Measurements from ENCODE around the gene SPRED2.

The SPRED2 gene

GRCh38 chr2:65404988-65405697, 27.3 kb downstream of the SPRED2 start:
- Histone ChIP-seq H3K4me3 (ENCODE audit: low read depth, low read length) (no peak overlapping the region), H3K9ac (ENCODE audit: low read depth, low read length) (no peak overlapping the region), H3K4me1 (ENCODE audit: control insufficient read depth, insufficient read depth, low read length) (peaks cover 24% of the 10 kb centered on the region), H3K27me3 (ENCODE audit: control insufficient read depth, insufficient read depth, low read length) (no peaks in the 10 kb centered on the region), H3K9me3 (ENCODE audit: control insufficient read depth, insufficient read depth, low read length) (no peaks in the 10 kb centered on the region), H3K36me3 (ENCODE audit: control insufficient read depth, insufficient read depth, low read length) (no peaks in the 10 kb centered on the region)

- Histone ChIP-seq H3K27me3 (ENCODE audit: control insufficient read depth, insufficient read depth, low read length) (no peaks in the 10 kb centered on the region), H3K9me3 (ENCODE audit: control insufficient read depth, insufficient read depth, low read length) (no peaks in the 10 kb centered on the region), H3K9ac (ENCODE audit: low read depth, low read length) (no peak overlapping the region), H3K36me3 (ENCODE audit: control insufficient read depth, insufficient read depth, low read length) (no peaks in the 10 kb centered on the region), H3K4me3 (ENCODE audit: low read depth, low read length) (no peak overlapping the region), H3K4me1 (ENCODE audit: control insufficient read depth, insufficient read depth, low read length) (peaks cover 24% of the 10 kb centered on the region)
These were observed 28.9 kb downstream of the SPRED2 start for GRCh38 chr2:65403529-65403915.

- Histone ChIP-seq H3K4me3 (ENCODE audit: low read depth, low read length) (no peak overlapping the region), H3K27me3 (ENCODE audit: control insufficient read depth, insufficient read depth, low read length) (no peaks in the 10 kb centered on the region), H3K9me3 (ENCODE audit: control insufficient read depth, insufficient read depth, low read length) (no peaks in the 10 kb centered on the region), H3K9ac (ENCODE audit: low read depth, low read length) (no peak overlapping the region), H3K36me3 (ENCODE audit: control insufficient read depth, insufficient read depth, low read length) (no peaks in the 10 kb centered on the region), H3K4me1 (ENCODE audit: control insufficient read depth, insufficient read depth, low read length) (peaks cover 24% of the 10 kb centered on the region)
These were observed 29.4 kb downstream of the SPRED2 start for GRCh38 chr2:65402780-65403528.

GRCh38 chr2:65402323-65402722, 30.1 kb downstream of the SPRED2 start:
- Histone ChIP-seq H3K27me3 (ENCODE audit: control insufficient read depth, insufficient read depth, low read length) (no peaks in the 10 kb centered on the region), H3K4me1 (ENCODE audit: control insufficient read depth, insufficient read depth, low read length) (peaks cover 24% of the 10 kb centered on the region), H3K4me3 (ENCODE audit: low read depth, low read length) (no peak overlapping the region), H3K36me3 (ENCODE audit: control insufficient read depth, insufficient read depth, low read length) (no peaks in the 10 kb centered on the region), H3K9me3 (ENCODE audit: control insufficient read depth, insufficient read depth, low read length) (no peaks in the 10 kb centered on the region), H3K9ac (ENCODE audit: low read depth, low read length) (no peak overlapping the region)

- Histone ChIP-seq H3K4me3 (ENCODE audit: low read depth, low read length) (no peak overlapping the region), H3K36me3 (ENCODE audit: control insufficient read depth, insufficient read depth, low read length) (no peaks in the 10 kb centered on the region), H3K27me3 (ENCODE audit: control insufficient read depth, insufficient read depth, low read length) (no peaks in the 10 kb centered on the region), H3K4me1 (ENCODE audit: control insufficient read depth, insufficient read depth, low read length) (peaks cover 16% of the 10 kb centered on the region), H3K9me3 (ENCODE audit: control insufficient read depth, insufficient read depth, low read length) (no peaks in the 10 kb centered on the region), H3K9ac (ENCODE audit: low read depth, low read length) (no peak overlapping the region)
These were observed 35.3 kb downstream of the SPRED2 start for GRCh38 chr2:65397122-65397521.

GRCh38 chr2:65396348-65397026, 35.9 kb downstream of the SPRED2 start:
- Histone ChIP-seq H3K9me3 (ENCODE audit: control insufficient read depth, insufficient read depth, low read length) (no peaks in the 10 kb centered on the region), H3K4me3 (ENCODE audit: low read depth, low read length) (no peak overlapping the region), H3K36me3 (ENCODE audit: control insufficient read depth, insufficient read depth, low read length) (no peaks in the 10 kb centered on the region), H3K9ac (ENCODE audit: low read depth, low read length) (no peak overlapping the region), H3K27me3 (ENCODE audit: control insufficient read depth, insufficient read depth, low read length) (no peaks in the 10 kb centered on the region), H3K4me1 (ENCODE audit: control insufficient read depth, insufficient read depth, low read length) (peaks cover 16% of the 10 kb centered on the region)

GRCh38 chr2:65395621-65396347, 36.6 kb downstream of the SPRED2 start:
- H3K9me3 ChIP-seq (ENCODE audit: control insufficient read depth, insufficient read depth, low read length) = no peaks in the 10 kb centered on the region
- H3K36me3 ChIP-seq (ENCODE audit: control insufficient read depth, insufficient read depth, low read length) = no peaks in the 10 kb centered on the region
- no peak overlapping the region for H3K9ac ChIP-seq (ENCODE audit: low read depth, low read length)
- H3K4me1 ChIP-seq (ENCODE audit: control insufficient read depth, insufficient read depth, low read length) = peaks cover 16% of the 10 kb centered on the region
- H3K27me3 ChIP-seq (ENCODE audit: control insufficient read depth, insufficient read depth, low read length) = no peaks in the 10 kb centered on the region
- H3K4me3 ChIP-seq (ENCODE audit: low read depth, low read length) = no peak overlapping the region

- H3K4me1 ChIP-seq (ENCODE audit: control insufficient read depth, insufficient read depth, low read length) = peaks cover 16% of the 10 kb centered on the region
- no peaks in the 10 kb centered on the region for H3K36me3 ChIP-seq (ENCODE audit: control insufficient read depth, insufficient read depth, low read length)
- H3K4me3 ChIP-seq (ENCODE audit: low read depth, low read length) = no peak overlapping the region
- no peak overlapping the region for H3K9ac ChIP-seq (ENCODE audit: low read depth, low read length)
- no peaks in the 10 kb centered on the region for H3K9me3 ChIP-seq (ENCODE audit: control insufficient read depth, insufficient read depth, low read length)
- no peaks in the 10 kb centered on the region for H3K27me3 ChIP-seq (ENCODE audit: control insufficient read depth, insufficient read depth, low read length)
These were observed 38.5 kb downstream of the SPRED2 start for GRCh38 chr2:65393743-65394422.

GRCh38 chr2:65393046-65393445, 39.4 kb downstream of the SPRED2 start:
- no peaks in the 10 kb centered on the region for H3K27me3 ChIP-seq (ENCODE audit: control insufficient read depth, insufficient read depth, low read length)
- H3K9me3 ChIP-seq (ENCODE audit: control insufficient read depth, insufficient read depth, low read length) = no peaks in the 10 kb centered on the region
- no peak overlapping the region for H3K4me3 ChIP-seq (ENCODE audit: low read depth, low read length)
- peaks cover 18% of the 10 kb centered on the region for H3K4me1 ChIP-seq (ENCODE audit: control insufficient read depth, insufficient read depth, low read length)
- H3K36me3 ChIP-seq (ENCODE audit: control insufficient read depth, insufficient read depth, low read length) = no peaks in the 10 kb centered on the region
- no peak overlapping the region for H3K9ac ChIP-seq (ENCODE audit: low read depth, low read length)

GRCh38 chr2:65392609-65393008, 39.8 kb downstream of the SPRED2 start:
- Histone ChIP-seq H3K4me1 (ENCODE audit: control insufficient read depth, insufficient read depth, low read length) (peaks cover 18% of the 10 kb centered on the region), H3K27me3 (ENCODE audit: control insufficient read depth, insufficient read depth, low read length) (no peaks in the 10 kb centered on the region), H3K9me3 (ENCODE audit: control insufficient read depth, insufficient read depth, low read length) (no peaks in the 10 kb centered on the region), H3K36me3 (ENCODE audit: control insufficient read depth, insufficient read depth, low read length) (no peaks in the 10 kb centered on the region), H3K9ac (ENCODE audit: low read depth, low read length) (no peak overlapping the region), H3K4me3 (ENCODE audit: low read depth, low read length) (no peak overlapping the region)

GRCh38 chr2:65390134-65390533, 42.3 kb downstream of the SPRED2 start:
- no peaks in the 10 kb centered on the region for H3K36me3 ChIP-seq (ENCODE audit: control insufficient read depth, insufficient read depth, low read length)
- no peaks in the 10 kb centered on the region for H3K9me3 ChIP-seq (ENCODE audit: control insufficient read depth, insufficient read depth, low read length)
- H3K9ac ChIP-seq (ENCODE audit: low read depth, low read length) = no peak overlapping the region
- no peak overlapping the region for H3K4me3 ChIP-seq (ENCODE audit: low read depth, low read length)
- peaks cover 16% of the 10 kb centered on the region for H3K4me1 ChIP-seq (ENCODE audit: control insufficient read depth, insufficient read depth, low read length)
- H3K27me3 ChIP-seq (ENCODE audit: control insufficient read depth, insufficient read depth, low read length) = no peaks in the 10 kb centered on the region

Data from iPS-15b (cell line).